Uterus (tissue), 4 donors: Measurements from ENCODE around the gene SMAP2. TPM values are rescaled to one million over a fixed set of nuclear protein-coding genes. Genes with fewer than 3 reads are reported as not detected.

Experiments used
- DNase-seq, 2 donors: peaks; one replicate each; pipeline ENCODE4 v3.0.0-alpha.2; 2019 to 2020
- H3K27ac ChIP-seq, 2 donors: fragments of 200-600 bp; sonication (generic); 1 replicate in 1 of 2; 2 replicates in 1 of 2; pipeline ENCODE4 v1.5.1; 2016 to 2018
- H3K27me3 ChIP-seq, 2 donors: fragments of 200-600 bp; sonication (generic); one replicate each; pipeline ENCODE4 v1.5.1; 2018 to 2019; ENCODE audit warnings: control low read depth in 1 of 2
- H3K36me3 ChIP-seq, 2 donors: fragments of 200-600 bp; sonication (generic); one replicate each; pipeline ENCODE4 v1.5.1; 2019; ENCODE audit warnings: control low read depth in 1 of 2
- H3K4me1 ChIP-seq, 2 donors: fragments of 200-600 bp; sonication (generic); one replicate each; pipeline ENCODE4 v1.5.1; 2018 to 2019; ENCODE audit warnings: control low read depth in 1 of 2
- H3K4me3 ChIP-seq, 2 donors: fragments of 200-600 bp; sonication (generic); 1 replicate in 1 of 2; 2 replicates in 1 of 2; pipeline ENCODE4 v1.5.1; 2018 to 2019; ENCODE audit warnings: mild to moderate bottlenecking in 1 of 2
- H3K9me3 ChIP-seq, 2 donors: fragments of 200-600 bp; sonication (generic); one replicate each; pipeline ENCODE4 v1.5.1; 2019; ENCODE audit warnings: control low read depth in 1 of 2
- CTCF ChIP-seq, 4 experiments: fragments of 200-600 bp in 2 of 4; fragments of 450-650 bp in 2 of 4; sonication (generic) in 2 of 4; IDR thresholded peaks; one replicate each; pipeline ENCODE4 v1.5.1; 2016 to 2019; ENCODE audit warnings: antibody characterized with exemption in 4 of 4, mild to moderate bottlenecking in 2 of 4, moderate library complexity in 1 of 4
- POLR2A ChIP-seq, 2 donors: fragments of 450-650 bp; IDR thresholded peaks; one replicate each; pipeline ENCODE4 v1.6.1; 2016; ENCODE audit warnings: antibody characterized with exemption in 2 of 2, mild to moderate bottlenecking in 1 of 2, moderate library complexity in 1 of 2
- intact Hi-C: fragments of 100-400 bp; cut with DNase I; formaldehyde crosslinking; loops from one replicate; pipeline ENCODE4 v1.15.1; 2023; ENCODE audit warnings: low total_unique reads
- total RNA-seq, 4 donors: library from RNA; depleted of rRNA in 3 of 4; stranded (reverse); fragments of >200 nt in 3 of 4; gene quantifications; one replicate each; pipeline versions ENCODE4 v1.1.0 to v1.2.4, GENCODE V29; 2014 to 2023
- donor health status: DM: yes; HTN: yes; CAD: no.

SMAP2 gene
- total RNA-seq, 4 donors from 2014 or later, result 11.1 to 24.8 (median 18.6) TPM

- TF ChIP-seq POLR2A (IDR thresholded peaks at IDR 0.05) (no peak), CTCF (IDR thresholded peaks at IDR 0.05) (peak; percentile 19 to 55 (median 42))
- H3K4me1 ChIP-seq, result no peaks in the 10 kb centered on the region
- no peak overlapping the region for H3K27ac ChIP-seq
- no peaks in the 10 kb centered on the region for H3K36me3 ChIP-seq
- H3K4me3 ChIP-seq, result no peak overlapping the region
- no peak for DNase-seq
- intact Hi-C loops, result no loop called here
- no peaks in the 10 kb centered on the region for H3K9me3 ChIP-seq
- no peaks in the 10 kb centered on the region for H3K27me3 ChIP-seq
These were observed 65.0 kb downstream of the SMAP2 start for GRCh38 chr1:40438391-40439015.

GRCh38 chr1:40439247-40439646 lies 65.7 kb downstream of the SMAP2 start:
- Histone ChIP-seq H3K36me3 (no peaks in the 10 kb centered on the region), H3K27me3 (no peaks in the 10 kb centered on the region), H3K9me3 (no peaks in the 10 kb centered on the region), H3K4me1 (no peaks in the 10 kb centered on the region), H3K4me3 (no peak overlapping the region), H3K27ac (no peak overlapping the region)
- no peak for TF ChIP-seq CTCF (IDR thresholded peaks at IDR 0.05)
- no peak for TF ChIP-seq POLR2A (IDR thresholded peaks at IDR 0.05)
- no peak for DNase-seq
- intact Hi-C loops, result no loop called here

GRCh38 chr1:40449684-40450494 lies 76.4 kb downstream of the SMAP2 start, which contains the start of gene ZFP69B:
ZFP69B (plus strand) TSS chr1:40450476; CDS start chr1:40450962, 486 bp downstream.
- Histone ChIP-seq H3K4me1 (no peaks in the 10 kb centered on the region), H3K9me3 (no peaks in the 10 kb centered on the region), H3K36me3 (no peaks in the 10 kb centered on the region), H3K4me3 (peak within 1 kb of the TSS; percentile 44 to 56), H3K27me3 (no peaks in the 10 kb centered on the region), H3K27ac (peak within 1 kb of the TSS; percentile 74 to 78)
- TF ChIP-seq POLR2A (IDR thresholded peaks at IDR 0.05), result peak in 1 of 2 donors; percentile 68
- peak in 3 of 4 experiments; percentile 16 to 32 (median 19) for TF ChIP-seq CTCF (IDR thresholded peaks at IDR 0.05)
- intact Hi-C loops, result no loop called here
- peak; percentile 87 to 93 for DNase-seq

- intact Hi-C loops, result no loop called here
- no peaks in the 10 kb centered on the region for H3K36me3 ChIP-seq
- H3K9me3 ChIP-seq, result no peaks in the 10 kb centered on the region
- H3K27me3 ChIP-seq, result no peaks in the 10 kb centered on the region
- peak in 1 of 2 donors; percentile 19 for DNase-seq
- peak overlapping the region; percentile 44 to 56 for H3K4me3 ChIP-seq
- TF ChIP-seq CTCF (IDR thresholded peaks at IDR 0.05) (no peak), POLR2A (IDR thresholded peaks at IDR 0.05) (no peak)
- H3K27ac ChIP-seq, result peak overlapping the region; percentile 74 to 78
- no peaks in the 10 kb centered on the region for H3K4me1 ChIP-seq
These were observed 77.1 kb downstream of the SMAP2 start for GRCh38 chr1:40450495-40451237.
